GM15510 (cell line): ENCODE results near the gene VAV2.

Experiments
- POLR2A ChIP-seq: IDR thresholded peaks from 3 replicates; pipeline ENCODE4 v1.6.1; 2011; ENCODE audit warnings: borderline replicate concordance; ENCODE audit not compliant: insufficient read length; ENCODE audit errors: extremely low read depth

Gene VAV2

GRCh38 chr9:133836001-133836758 is 155.9 kb downstream of the VAV2 start:
- no peak for TF ChIP-seq POLR2A

- no peak for TF ChIP-seq POLR2A
Measured at GRCh38 chr9:133835262-133835901, 156.7 kb downstream of the VAV2 start.

- TF ChIP-seq POLR2A, result no peak
Measured at GRCh38 chr9:133834080-133834976, 157.8 kb downstream of the VAV2 start.

- TF ChIP-seq POLR2A, result no peak
Measured at GRCh38 chr9:133833388-133834025, 158.6 kb downstream of the VAV2 start.

- TF ChIP-seq POLR2A, result no peak
Measured at GRCh38 chr9:133832877-133833276, 159.2 kb downstream of the VAV2 start.

- no peak for TF ChIP-seq POLR2A
Measured at GRCh38 chr9:133830711-133831110, 161.4 kb downstream of the VAV2 start.

GRCh38 chr9:133830310-133830709 is 161.8 kb downstream of the VAV2 start:
- no peak for TF ChIP-seq POLR2A

GRCh38 chr9:133828338-133828997 is 163.7 kb downstream of the VAV2 start:
- TF ChIP-seq POLR2A, result no peak

- no peak for TF ChIP-seq POLR2A
Measured at GRCh38 chr9:133826289-133827085, 165.6 kb downstream of the VAV2 start.

- no peak for TF ChIP-seq POLR2A
Measured at GRCh38 chr9:133825555-133826218, 166.4 kb downstream of the VAV2 start.

GRCh38 chr9:133824802-133825186 is 167.3 kb downstream of the VAV2 start:
- no peak for TF ChIP-seq POLR2A

GRCh38 chr9:133824106-133824801 is 167.9 kb downstream of the VAV2 start:
- no peak for TF ChIP-seq POLR2A
